CD4-positive, alpha-beta T cell (primary cell): ENCODE data around the gene OR5L1. TPM values are rescaled to one million over a fixed set of nuclear protein-coding genes. Genes with fewer than 3 reads are reported as not detected.

Source experiments
- ATAC-seq: fragments of 200-7000 bp; cut with Tn5 transposase; one replicate; pipeline ENCODE4 v1.10.0; 2022; ENCODE audit warnings: mild to moderate bottlenecking; ENCODE audit not compliant: poor library complexity
- CTCF ChIA-PET: fragments of 350-600 bp; sonication (Branson Sonifier 250); formaldehyde crosslinking; loops from one replicate; lab custom pipeline; 2021; ENCODE audit warnings: antibody characterized with exemption, inconsistent platforms; lab: Charles Lee
- POLR2A ChIA-PET: fragments of 350-600 bp; sonication (Branson Sonifier 250); formaldehyde crosslinking; loops from one replicate; lab custom pipeline; 2021; ENCODE audit warnings: antibody characterized with exemption, inconsistent platforms; lab: Charles Lee
- DNase-seq, 14 experiments: peaks; one replicate each; pipeline ENCODE4 v3.0.0-alpha.2; 2013 to 2020; ENCODE audit warnings: mixed read lengths in 2 of 14
- H3K27ac ChIP-seq, 2 donors: one replicate each; pipeline versions ENCODE4 v1.5.1 to v1.7.0; 2013; ENCODE audit warnings: low read length in 2 of 2, low read depth in 1 of 2, mild to moderate bottlenecking in 1 of 2
- H3K27me3 ChIP-seq, 2 experiments: 1 replicate in 1 of 2; 2 replicates in 1 of 2; pipeline versions ENCODE4 v1.6.1 to v1.7.0; 2013; ENCODE audit warnings: low read length in 2 of 2, control low read depth in 1 of 2, mild to moderate bottlenecking in 1 of 2, moderate library complexity in 1 of 2; ENCODE audit not compliant: insufficient read depth in 2 of 2, control insufficient read depth in 1 of 2
- H3K36me3 ChIP-seq: one replicate; pipeline ENCODE4 v1.6.1; 2013; ENCODE audit warnings: low read length, control low read depth; ENCODE audit not compliant: insufficient read depth
- H3K4me1 ChIP-seq: one replicate; pipeline ENCODE4 v1.6.1; 2013; ENCODE audit warnings: low read length, control low read depth; ENCODE audit not compliant: insufficient read depth
- H3K4me3 ChIP-seq: one replicate; pipeline ENCODE4 v1.5.1; 2013; ENCODE audit warnings: mild to moderate bottlenecking, low read length, moderate library complexity
- H3K9me3 ChIP-seq, 2 experiments: 1 replicate in 1 of 2; 2 replicates in 1 of 2; pipeline versions ENCODE4 v1.6.1 to v1.7.0; 2013; ENCODE audit warnings: low read length in 2 of 2, mild to moderate bottlenecking in 2 of 2, control low read depth in 1 of 2, moderate library complexity in 1 of 2; ENCODE audit not compliant: control insufficient read depth in 1 of 2, insufficient read depth in 1 of 2
- H3K27ac Mint-ChIP-seq: one replicate; pipeline ENCODE4 v1.8.0; 2020; ENCODE audit warnings: mixed read lengths
- H3K27me3 Mint-ChIP-seq: one replicate; pipeline ENCODE4 v1.8.0; 2021; ENCODE audit warnings: mixed read lengths
- H3K36me3 Mint-ChIP-seq: one replicate; pipeline ENCODE4 v1.8.0; 2021; ENCODE audit warnings: low read depth, mixed read lengths
- H3K4me1 Mint-ChIP-seq: one replicate; pipeline ENCODE4 v1.8.0; 2021; ENCODE audit warnings: low read depth, mixed read lengths
- H3K4me3 Mint-ChIP-seq: one replicate; pipeline ENCODE4 v1.8.0; 2020; ENCODE audit warnings: mild to moderate bottlenecking, mixed read lengths
- H3K9me3 Mint-ChIP-seq: one replicate; pipeline ENCODE4 v1.8.0; 2020; ENCODE audit warnings: mixed read lengths
- intact Hi-C, 2 experiments: fragments of 100-400 bp; cut with DNase I in 1 of 2; cut with micrococcal nuclease in 1 of 2; formaldehyde crosslinking; loops; one replicate each; pipeline versions ENCODE4 v1.15.1 to v1.9.0; 2023 to 2025; cut with DNase I, micrococcal nuclease
- polyA plus RNA-seq, 2 donors: library from polyadenylated mRNA; unstranded; fragments of 120-200 nt; gene quantifications; one replicate each; pipeline ENCODE4 v1.2.1, GENCODE V29; 2013
- total RNA-seq, 174 experiments: library from RNA in 2 of 174; stranded (reverse) in 2 of 174; gene quantifications; one replicate each; pipeline ENCODE4 v1.2.3 and lab custom pipeline; 2021 to 2026
- TF ChIP-seq, protein P1 (sequence below): fragments of 200-600 bp; IDR thresholded peaks from one replicate; pipeline ENCODE4 v1.8.0; 2022; ENCODE audit warnings: antibody characterized with exemption, mild to moderate bottlenecking

The OR5L1 gene
- total RNA-seq (not detected), total RNA-seq (lab: John Stamatoyannopoulos, UW) (0 reads per million in 172 experiments)
- polyA plus RNA-seq (2013, experiment 1 of 2), result not detected
- not detected for polyA plus RNA-seq (2013, experiment 2 of 2)

DNA sequence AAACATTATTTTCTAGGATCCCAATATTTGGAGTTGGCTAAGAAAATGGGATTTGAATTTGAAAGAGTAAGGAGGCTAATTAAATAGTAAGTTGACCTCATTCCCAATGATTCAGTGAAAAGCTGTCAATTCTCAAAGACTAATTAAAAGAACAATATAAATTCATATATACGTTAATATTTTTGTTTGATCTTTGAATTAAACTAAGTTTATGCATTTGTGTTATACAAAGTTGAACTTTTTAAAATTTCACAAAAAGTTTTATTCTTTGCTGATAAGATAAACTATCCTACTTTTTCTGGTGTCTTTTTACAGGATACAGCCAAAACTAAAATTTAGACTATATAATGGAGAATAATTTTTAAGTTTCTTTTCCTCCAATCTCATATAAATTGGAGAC is at the start of gene OR5L1:
TSS of gene OR5L1 (plus strand) at position 301 of the 400 bp plus-strand sequence. CDS start 100 bp downstream, outside the sequence.
- no peaks in the 10 kb centered on the region for H3K27me3 Mint-ChIP-seq
- peaks cover 28% of the 10 kb centered on the region for H3K9me3 Mint-ChIP-seq
- Histone ChIP-seq H3K27ac (no peak within 1 kb of the TSS), H3K36me3 (no peaks in the 10 kb centered on the region), H3K4me1 (no peaks in the 10 kb centered on the region), H3K9me3 (peaks cover 0 to 8% of the 10 kb centered on the region in 2 experiments), H3K4me3 (no peak within 1 kb of the TSS), H3K27me3 (no peaks in the 10 kb centered on the region)
- TF ChIP-seq, protein P1, sequence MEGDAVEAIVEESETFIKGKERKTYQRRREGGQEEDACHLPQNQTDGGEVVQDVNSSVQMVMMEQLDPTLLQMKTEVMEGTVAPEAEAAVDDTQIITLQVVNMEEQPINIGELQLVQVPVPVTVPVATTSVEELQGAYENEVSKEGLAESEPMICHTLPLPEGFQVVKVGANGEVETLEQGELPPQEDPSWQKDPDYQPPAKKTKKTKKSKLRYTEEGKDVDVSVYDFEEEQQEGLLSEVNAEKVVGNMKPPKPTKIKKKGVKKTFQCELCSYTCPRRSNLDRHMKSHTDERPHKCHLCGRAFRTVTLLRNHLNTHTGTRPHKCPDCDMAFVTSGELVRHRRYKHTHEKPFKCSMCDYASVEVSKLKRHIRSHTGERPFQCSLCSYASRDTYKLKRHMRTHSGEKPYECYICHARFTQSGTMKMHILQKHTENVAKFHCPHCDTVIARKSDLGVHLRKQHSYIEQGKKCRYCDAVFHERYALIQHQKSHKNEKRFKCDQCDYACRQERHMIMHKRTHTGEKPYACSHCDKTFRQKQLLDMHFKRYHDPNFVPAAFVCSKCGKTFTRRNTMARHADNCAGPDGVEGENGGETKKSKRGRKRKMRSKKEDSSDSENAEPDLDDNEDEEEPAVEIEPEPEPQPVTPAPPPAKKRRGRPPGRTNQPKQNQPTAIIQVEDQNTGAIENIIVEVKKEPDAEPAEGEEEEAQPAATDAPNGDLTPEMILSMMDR, result no peak
- H3K27ac Mint-ChIP-seq, result no peak within 1 kb of the TSS
- H3K4me1 Mint-ChIP-seq, result no peaks in the 10 kb centered on the region
- H3K36me3 Mint-ChIP-seq, result no peaks in the 10 kb centered on the region
- ATAC-seq (no peak), DNase-seq (no peak)
- no peak within 1 kb of the TSS for H3K4me3 Mint-ChIP-seq
- CTCF ChIA-PET, result no interaction called here
- intact Hi-C loops, result no loop called here
- POLR2A ChIA-PET, result no interaction called here

DNA sequence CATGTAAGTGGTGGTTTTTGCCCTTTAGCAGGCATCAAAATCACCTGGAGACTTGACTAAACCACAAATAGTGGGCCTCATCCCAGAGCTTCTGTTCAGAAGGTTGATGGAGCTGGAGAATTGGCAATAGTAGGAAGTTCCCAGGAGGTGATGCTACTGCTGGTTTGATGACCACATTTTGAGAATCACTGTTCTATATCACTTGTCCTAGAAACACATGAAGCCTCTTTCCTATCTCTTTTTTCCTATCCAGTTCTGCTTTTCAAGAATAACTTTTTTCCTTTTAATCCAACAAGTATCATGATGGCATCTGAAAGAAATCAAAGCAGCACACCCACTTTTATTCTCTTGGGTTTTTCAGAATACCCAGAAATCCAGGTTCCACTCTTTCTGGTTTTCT is 38.0 kb upstream of the OR5L1 start, which contains the start of gene OR5D13:
TSS of gene OR5D13 (plus strand) at position 301 of the 400 bp plus-strand sequence. CDS start at position 301, 0 bp downstream.
- ChIA-PET CTCF (no interaction called here), POLR2A (no interaction called here)
- Histone ChIP-seq H3K36me3 (no peaks in the 10 kb centered on the region), H3K4me3 (no peak within 1 kb of the TSS), H3K27ac (no peak within 1 kb of the TSS), H3K9me3 (peaks cover 0 to 7% of the 10 kb centered on the region in 2 experiments), H3K27me3 (no peaks in the 10 kb centered on the region), H3K4me1 (no peaks in the 10 kb centered on the region)
- Mint-ChIP-seq H3K27ac (no peak within 1 kb of the TSS), H3K27me3 (no peaks in the 10 kb centered on the region), H3K36me3 (no peaks in the 10 kb centered on the region), H3K4me3 (no peak within 1 kb of the TSS), H3K4me1 (no peaks in the 10 kb centered on the region), H3K9me3 (peaks cover 22% of the 10 kb centered on the region)
- TF ChIP-seq, protein P1, result no peak
- intact Hi-C loops, result no loop called here
- DNase-seq (no peak), ATAC-seq (no peak)

DNA sequence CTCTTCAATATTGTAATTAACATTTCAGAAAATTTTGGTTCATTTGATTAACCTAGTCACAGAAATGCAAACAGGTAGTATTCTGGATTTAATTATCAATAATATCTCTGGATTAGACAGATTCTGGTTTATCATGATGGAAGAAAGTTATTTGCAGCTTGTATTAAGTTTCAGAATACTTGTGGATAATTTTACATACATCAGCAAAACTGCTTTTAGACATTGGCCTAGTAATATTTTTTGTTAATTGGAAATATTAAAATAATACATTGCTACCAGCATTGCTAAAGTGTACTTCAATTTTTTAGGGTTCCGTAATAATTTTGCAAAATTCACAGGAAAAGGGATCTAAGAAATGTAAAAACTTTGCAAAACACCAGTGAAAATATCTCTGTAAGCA is 19.6 kb upstream of the OR5L1 start:
- H3K36me3 Mint-ChIP-seq, result no peaks in the 10 kb centered on the region
- TF ChIP-seq, protein P1, result no peak
- no peaks in the 10 kb centered on the region for H3K36me3 ChIP-seq
- H3K27me3 Mint-ChIP-seq, result no peaks in the 10 kb centered on the region
- ChIA-PET CTCF (no interaction called here), POLR2A (no interaction called here)
- no peak overlapping the region for H3K27ac Mint-ChIP-seq
- peaks cover 9% of the 10 kb centered on the region for H3K9me3 Mint-ChIP-seq
- DNase-seq (no peak), ATAC-seq (no peak)
- no peaks in the 10 kb centered on the region for H3K4me1 ChIP-seq
- H3K9me3 ChIP-seq, result peaks cover 0 to 7% of the 10 kb centered on the region in 2 experiments
- H3K27me3 ChIP-seq, result no peaks in the 10 kb centered on the region
- intact Hi-C loops, result no loop called here
- no peaks in the 10 kb centered on the region for H3K4me1 Mint-ChIP-seq
- H3K4me3 ChIP-seq, result no peak overlapping the region
- no peak overlapping the region for H3K27ac ChIP-seq
- no peak overlapping the region for H3K4me3 Mint-ChIP-seq
